HepG2 (cell line): ENCODE data around the gene IKZF5. TPM values are rescaled to one million over a fixed set of nuclear protein-coding genes. Genes with fewer than 3 reads are reported as not detected.

Experiments
- ATF5 ChIP-seq: sonication (generic); formaldehyde crosslinking; IDR thresholded peaks from 2 replicates; pipeline ENCODE4 v1.4.0; 2020; ENCODE audit warnings: mild to moderate bottlenecking, low read depth, missing genetic modification reagents
- BCL3 ChIP-seq: sonication (generic); formaldehyde crosslinking; IDR thresholded peaks from 2 replicates; pipeline ENCODE4 v1.5.1; 2020; ENCODE audit warnings: mild to moderate bottlenecking, missing genetic modification reagents, moderate library complexity
- EZH2 ChIP-seq: conservative IDR thresholded peaks from 2 replicates; pipeline ENCODE4 v1.6.1; 2012; ENCODE audit warnings: mild to moderate bottlenecking, low read depth, low read length, moderate library complexity
- GMEB1 ChIP-seq: sonication (generic); formaldehyde crosslinking; IDR thresholded peaks from 2 replicates; pipeline ENCODE4 v1.5.1; 2020; ENCODE audit warnings: missing genetic modification reagents, mild to moderate bottlenecking, borderline replicate concordance
- NCOR1 ChIP-seq: fragments of 200-600 bp; sonication (generic); IDR thresholded peaks from 2 replicates; pipeline ENCODE4 v1.7.0; 2017; ENCODE audit warnings: antibody characterized with exemption, low read length, borderline replicate concordance
- PRPF4 ChIP-seq: fragments of 200-400 bp; formaldehyde crosslinking; IDR thresholded peaks from 2 replicates; pipeline ENCODE4 v1.6.1; 2016; ENCODE audit warnings: low read length, low read depth; ENCODE audit not compliant: poor library complexity, severe bottlenecking
- SRSF4 ChIP-seq: fragments of 200-400 bp; formaldehyde crosslinking; IDR thresholded peaks from one replicate; pipeline ENCODE4 v1.6.1; 2018; ENCODE audit warnings: mild to moderate bottlenecking, low read depth, low read length, moderate library complexity; ENCODE audit not compliant: poor library complexity, severe bottlenecking
- ZC3H4 ChIP-seq: sonication (generic); formaldehyde crosslinking; IDR thresholded peaks from 2 replicates; pipeline ENCODE4 v1.4.0; 2020; ENCODE audit warnings: missing genetic modification reagents, borderline replicate concordance
- ZFX ChIP-seq: sonication (generic); formaldehyde crosslinking; IDR thresholded peaks from 2 replicates; pipeline ENCODE4 v1.4.0; 2020; ENCODE audit warnings: mild to moderate bottlenecking, low read depth, missing genetic modification reagents, moderate library complexity
- ZNF432 ChIP-seq: sonication (generic); formaldehyde crosslinking; IDR thresholded peaks from 2 replicates; pipeline ENCODE4 v1.5.0; 2020; ENCODE audit warnings: missing genetic modification reagents, mild to moderate bottlenecking, borderline replicate concordance
- ZNF572 ChIP-seq: sonication (generic); formaldehyde crosslinking; IDR thresholded peaks from 2 replicates; pipeline ENCODE4 v1.5.1; 2020; ENCODE audit warnings: mild to moderate bottlenecking, missing genetic modification reagents
- ZNF646 ChIP-seq: sonication (generic); formaldehyde crosslinking; IDR thresholded peaks from 2 replicates; pipeline ENCODE4 v1.9.0; 2021; ENCODE audit warnings: mild to moderate bottlenecking, missing genetic modification reagents
- ZNF703 ChIP-seq: sonication (generic); formaldehyde crosslinking; IDR thresholded peaks from 2 replicates; pipeline ENCODE4 v1.5.1; 2020; ENCODE audit warnings: missing genetic modification reagents, mild to moderate bottlenecking, moderate library complexity, borderline replicate concordance
- polyA plus RNA-seq, 8 experiments: library from polyadenylated mRNA; depleted of rRNA in 3 of 8; stranded (reverse) in 7 of 8; unstranded in 1 of 8; fragments of >200 nt; fragmentation: Illumina TruSeq in 4 of 8; extraction: Trizol in 4 of 8; gene quantifications; 2 replicates each; pipeline versions ENCODE4 v1.2.1 to v1.2.3, GENCODE V29; 2011 to 2016; ENCODE audit warnings: low read depth in 4 of 8, missing spikeins in 1 of 8, mixed read lengths in 1 of 8; ENCODE audit not compliant: insufficient read depth in 1 of 8
- total RNA-seq, 5 experiments: library from RNA; depleted of rRNA; stranded (reverse); fragments of >200 nt; fragmentation: Illumina TruSeq; extraction: Trizol; gene quantifications; 2 replicates each; pipeline ENCODE4 v1.2.3, GENCODE V29; 2016; ENCODE audit warnings: low read depth in 1 of 5

IKZF5 gene
- total and polyA plus RNA-seq, 2 of the 13 experiments (the other 11 are each of a cell fraction or from before 2014, with no cell fraction given), result 3.7 to 12.0 TPM

GRCh38 chr10:122953902-122954730 is 54.5 kb downstream of the IKZF5 start, which contains the start of gene C10orf88 (continued):
- TF ChIP-seq GMEB1 (CRISPR knock-in tag), result peak; percentile 84; the same call in 1 of the 2 replicates
- peak; percentile 86; the same call in 1 of the 2 replicates for TF ChIP-seq ATF5 (CRISPR knock-in tag)
- TF ChIP-seq ZNF432 (CRISPR knock-in tag), result no peak
- no peak for TF ChIP-seq SRSF4
- peak; percentile 92; the same call in 1 of the 2 replicates for TF ChIP-seq BCL3 (CRISPR knock-in tag)
- TF ChIP-seq ZNF703, result no peak
- peak; percentile 81; the same call in 1 of the 2 replicates for TF ChIP-seq ZNF572
- TF ChIP-seq PRPF4, result no peak
- no peak for TF ChIP-seq ZNF646 (CRISPR knock-in tag)
- 0 out of 2 replicates have a peak, but pooled peaks have one; percentile 69 for TF ChIP-seq ZC3H4 (CRISPR knock-in tag)
- TF ChIP-seq NCOR1, result no peak
- TF ChIP-seq EZH2, result no peak
- peak; percentile 93 for TF ChIP-seq ZFX (CRISPR knock-in tag)
